Measurements from ENCODE around the gene CDK4.
A peak's percentile ranks its signal among the peaks of the same experiment; 100 is the strongest.
"Not testable (repeated sequence)": the region's sequence is repeated elsewhere in the genome, so short reads cannot be mapped to it uniquely, and the experiment has no call there.

The CDK4 gene

DNA sequence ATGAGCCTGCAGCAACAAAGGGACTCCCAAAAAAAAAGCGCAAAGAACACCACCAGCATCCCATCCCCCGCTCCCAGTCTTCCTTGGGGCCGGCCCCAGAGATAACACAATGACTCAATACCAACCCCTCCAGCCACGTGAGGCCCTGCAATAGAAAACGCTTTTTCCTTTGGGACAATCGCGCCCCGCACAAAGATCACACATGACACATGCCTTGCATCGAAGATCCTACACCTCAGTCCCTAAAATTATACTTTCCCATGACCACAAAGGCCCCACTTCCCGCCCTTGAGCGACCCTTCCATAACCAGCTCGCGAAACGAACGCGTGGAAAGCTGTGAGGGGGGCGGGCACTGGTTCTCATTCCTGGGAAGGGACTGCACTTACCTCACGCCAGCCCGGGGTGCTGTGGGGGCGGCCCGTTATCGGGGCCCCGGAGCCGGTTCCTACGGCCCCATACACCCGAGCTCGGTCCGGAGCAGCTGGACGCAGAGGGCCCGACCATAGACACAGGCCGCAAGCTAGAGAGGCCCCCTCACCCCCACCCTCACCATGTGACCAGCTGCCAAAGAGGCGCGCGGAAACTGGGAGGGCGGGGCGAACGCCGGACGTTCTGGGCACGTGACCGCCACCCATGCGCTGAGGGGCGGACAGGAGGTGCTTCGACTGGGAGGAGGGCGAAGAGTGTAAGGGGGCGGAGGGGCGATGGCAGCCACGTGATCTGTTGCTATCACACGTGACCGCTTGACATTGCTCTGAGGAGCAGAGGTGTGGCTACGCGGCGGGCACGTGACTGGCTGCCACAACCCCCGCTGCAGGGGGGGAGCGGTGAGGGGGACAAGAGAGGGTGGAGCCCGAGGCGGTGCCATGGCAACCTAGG lies at the start of gene CDK4:
CDK4 (minus strand) TSS at position 523 of the 880 bp plus-strand sequence. CDS start 593 bp downstream, outside the sequence.
- peak; percentile 98 to 99 for DNase-seq

GRCh38 chr12:57800965-57801364 lies 48.9 kb upstream of the CDK4 start:
- DNase-seq, result no peak

GRCh38 chr12:57797933-57798332 lies 45.8 kb upstream of the CDK4 start:
- no peak for DNase-seq

- no peak for DNase-seq
Measured at GRCh38 chr12:57796996-57797395, 44.9 kb upstream of the CDK4 start.

DNA sequence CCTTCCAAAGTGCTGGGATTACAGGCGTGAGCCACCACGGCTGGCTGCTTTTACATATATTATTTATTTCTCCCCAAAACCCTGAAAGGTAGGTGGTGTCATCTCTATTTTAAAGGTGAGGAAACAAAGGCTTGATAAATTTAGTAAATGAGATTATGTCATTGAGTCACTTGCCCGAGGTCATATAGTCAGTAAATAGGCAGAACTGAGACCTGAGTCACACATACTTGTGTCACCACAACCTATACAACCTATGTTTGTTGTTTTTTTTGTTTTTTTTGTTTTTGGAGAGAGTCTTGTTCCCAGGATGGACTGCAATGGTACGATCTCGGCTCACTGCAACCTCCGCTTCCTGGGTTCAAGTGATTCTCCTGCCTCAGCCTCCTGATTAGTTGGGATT lies 43.2 kb upstream of the CDK4 start:
- DNase-seq, result no peak

- DNase-seq, result no peak
Measured at GRCh38 chr12:57793920-57794319, 41.8 kb upstream of the CDK4 start.

- no peak for DNase-seq
Measured at GRCh38 chr12:57783861-57784260, 31.8 kb upstream of the CDK4 start.

GRCh38 chr12:57783466-57783801 lies 31.3 kb upstream of the CDK4 start:
- DNase-seq, result no peak

DNA sequence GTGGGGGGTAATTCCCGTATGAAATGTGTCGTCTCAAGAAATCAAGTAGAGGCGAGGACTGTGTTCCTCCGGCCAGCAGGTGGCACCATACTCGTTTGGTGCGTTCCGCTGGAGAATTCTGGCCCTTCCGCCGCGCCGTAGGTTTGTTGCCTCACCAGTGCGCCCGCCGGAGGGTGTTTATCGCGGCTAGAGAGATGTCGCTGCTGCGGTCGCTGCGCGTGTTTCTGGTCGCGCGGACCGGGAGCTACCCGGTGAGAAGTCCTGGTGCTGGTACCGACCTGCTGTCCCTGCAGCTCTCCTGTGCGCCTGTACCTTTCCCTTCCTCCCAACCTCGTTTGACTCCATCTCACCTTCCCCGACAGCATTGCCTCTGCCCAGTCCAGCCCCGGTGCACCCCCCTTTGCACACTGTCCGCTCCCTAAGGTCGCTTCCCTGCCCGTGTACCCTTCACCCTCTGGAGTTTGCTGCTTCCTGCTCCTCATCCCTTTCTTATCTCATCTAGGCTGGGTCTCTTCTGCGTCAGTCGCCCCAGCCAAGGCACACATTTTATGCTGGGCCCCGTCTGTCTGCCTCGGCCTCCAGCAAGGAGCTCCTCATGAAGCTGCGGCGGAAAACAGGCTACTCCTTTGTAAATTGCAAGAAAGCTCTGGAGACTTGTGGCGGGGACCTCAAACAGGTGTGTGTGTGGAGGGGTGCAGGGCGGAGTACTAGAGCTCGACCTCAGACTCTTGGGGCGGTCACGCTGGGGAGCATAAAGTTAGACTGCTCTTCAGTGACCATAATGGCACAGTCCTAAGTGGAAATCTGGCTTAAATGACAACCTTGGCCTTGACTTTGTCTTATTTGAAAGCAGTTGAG lies 30.7 kb upstream of the CDK4 start, which contains the start of gene TSFM:
TSFM (plus strand) TSS at position 180 of the 858 bp plus-strand sequence; CDS start at position 195, 15 bp downstream.
- DNase-seq, result peak; percentile 98 to 99

- no peak for DNase-seq
Measured at GRCh38 chr12:57782243-57782607, 30.1 kb upstream of the CDK4 start.

DNA sequence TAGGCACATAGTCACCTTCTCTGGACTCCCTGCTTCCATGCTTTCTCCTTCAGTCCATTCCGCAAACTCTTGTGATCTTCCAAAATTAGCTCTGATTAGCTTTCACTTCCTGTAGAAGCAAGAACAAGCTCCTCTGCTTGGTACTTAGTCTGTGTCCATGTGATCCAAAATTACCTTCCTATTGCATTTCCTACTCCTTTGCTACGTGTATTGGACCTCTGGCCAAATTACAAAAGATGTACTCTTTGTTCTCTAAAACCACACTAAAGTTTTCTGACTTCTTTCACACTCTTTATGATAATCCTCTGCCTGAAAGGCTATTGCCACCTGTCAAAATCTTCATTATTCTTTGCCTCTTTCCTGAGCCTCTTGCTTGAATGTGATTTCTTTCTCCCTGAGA lies 29.7 kb upstream of the CDK4 start:
- no peak for DNase-seq

DNA sequence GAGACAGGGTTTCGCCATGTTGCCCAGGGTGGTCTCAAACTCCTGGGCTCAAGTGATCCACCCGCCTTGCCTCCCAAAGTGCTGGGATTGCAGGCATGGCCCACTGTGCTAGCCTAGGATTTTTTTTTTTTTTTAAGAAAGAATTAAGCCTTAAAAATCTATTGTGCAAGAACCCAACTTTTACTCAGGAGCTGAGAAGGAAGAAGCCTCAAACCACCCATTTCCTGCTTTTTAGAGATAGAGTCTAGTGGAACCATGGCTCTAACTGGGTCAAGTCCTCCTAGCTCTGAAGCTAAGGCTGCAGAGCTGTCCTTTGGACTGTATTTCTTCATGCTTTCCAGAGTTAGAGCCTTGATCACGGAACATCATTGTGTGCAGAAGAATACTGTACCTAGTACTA lies 29.1 kb upstream of the CDK4 start:
- no peak for DNase-seq

DNA sequence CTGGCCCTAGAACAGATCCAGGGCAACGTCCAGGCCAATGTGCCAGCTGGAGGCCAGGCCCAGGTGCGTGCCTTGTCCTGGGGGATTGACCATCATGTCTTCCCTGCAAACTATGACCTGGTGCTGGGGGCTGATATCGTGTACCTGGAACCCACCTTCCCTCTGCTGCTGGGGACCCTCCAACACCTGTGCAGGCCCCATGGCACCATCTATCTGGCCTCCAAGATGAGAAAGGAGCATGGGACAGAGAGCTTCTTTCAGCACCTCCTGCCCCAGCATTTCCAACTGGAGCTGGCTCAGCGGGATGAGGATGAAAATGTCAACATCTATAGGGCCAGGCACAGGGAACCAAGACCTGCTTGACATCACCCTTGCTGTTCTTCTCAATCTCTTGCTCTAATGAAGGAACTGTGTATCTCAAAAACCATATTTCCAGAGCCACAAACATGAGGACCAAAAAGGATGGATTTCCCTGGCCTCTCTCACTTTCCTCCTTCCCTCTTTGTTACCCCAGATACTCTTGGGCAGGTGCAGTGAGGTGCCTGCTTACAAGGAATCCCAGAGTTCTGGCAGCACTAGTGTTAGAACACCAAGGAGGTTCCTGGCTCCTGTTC lies 28.3 kb upstream of the CDK4 start:
- DNase-seq, result no peak

DNA sequence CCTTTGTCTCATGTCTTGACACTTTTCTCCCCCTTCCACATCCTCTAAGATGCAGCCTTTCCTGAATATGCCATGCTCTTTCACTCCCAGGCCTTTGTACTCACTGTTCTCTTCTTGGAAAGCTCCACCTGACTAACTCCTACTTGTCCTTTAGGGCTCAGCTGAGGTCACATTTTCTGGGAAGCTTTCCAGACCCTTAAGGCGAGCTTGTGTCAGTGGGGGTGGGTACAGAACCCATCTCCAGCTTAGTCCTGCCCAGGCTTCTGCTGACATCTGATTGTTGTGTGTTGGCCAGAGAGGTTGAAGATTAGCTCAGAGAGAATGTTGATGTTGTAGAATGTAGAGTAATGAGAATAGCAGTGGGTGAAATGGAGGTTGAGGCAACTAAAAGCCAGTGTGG lies 27.6 kb upstream of the CDK4 start:
- DNase-seq, result no peak

GRCh38 chr12:57777911-57778310 lies 25.8 kb upstream of the CDK4 start:
- no peak for DNase-seq

DNA sequence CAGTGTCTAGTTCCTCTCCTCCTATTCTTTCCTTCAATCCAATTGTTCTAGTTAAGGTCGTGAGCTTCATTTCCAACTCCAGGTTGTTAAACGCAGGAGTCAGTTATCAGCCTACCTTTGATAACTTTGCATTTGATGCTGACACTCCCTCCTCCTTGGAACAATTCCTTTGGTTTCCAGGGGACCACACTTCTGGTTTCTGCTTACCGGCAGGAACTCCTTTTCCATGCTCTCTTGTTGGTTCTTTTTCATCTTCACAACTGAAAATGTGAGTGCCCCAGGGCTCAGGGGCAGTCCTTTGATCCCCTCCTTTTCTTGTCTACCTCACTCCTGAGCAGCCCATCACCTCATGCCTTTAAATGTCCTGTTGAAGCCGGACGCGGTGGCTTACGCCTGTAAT lies 25.3 kb upstream of the CDK4 start:
- no peak for DNase-seq

- DNase-seq, result no peak
Measured at GRCh38 chr12:57776247-57776587, 24.1 kb upstream of the CDK4 start.

- no peak for DNase-seq
Measured at GRCh38 chr12:57775563-57776246, 23.6 kb upstream of the CDK4 start.

DNA sequence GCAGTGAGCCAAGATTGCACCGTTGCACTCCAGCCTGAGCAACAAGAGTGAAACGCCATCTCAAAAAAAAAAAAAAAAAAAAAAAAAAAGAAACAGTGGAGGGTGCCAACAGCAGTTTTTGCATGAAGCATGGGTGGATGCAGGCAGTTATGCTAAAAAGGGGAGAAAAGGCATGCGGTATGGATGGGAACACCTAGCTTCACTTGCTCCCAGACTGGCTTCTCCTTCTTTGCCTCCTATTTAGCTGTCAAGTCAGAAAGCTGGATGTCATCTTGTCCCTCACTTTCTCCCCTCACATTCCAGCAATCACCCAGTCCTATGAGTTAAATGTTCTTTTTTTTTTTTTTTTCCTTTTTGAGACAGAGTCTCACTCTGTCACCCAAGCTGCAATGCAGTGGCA lies 22.9 kb upstream of the CDK4 start:
- DNase-seq, result no peak

GRCh38 chr12:57774634-57775033 lies 22.5 kb upstream of the CDK4 start:
- DNase-seq, result not testable (repeated sequence)

GRCh38 chr12:57772429-57773322 lies 20.6 kb upstream of the CDK4 start, which contains the start of gene EEF1AKMT3:
Gene EEF1AKMT3, plus strand, starts transcription at chr12:57772614. Its CDS starts 111 bp downstream, at chr12:57772725.
- DNase-seq, result peak; percentile 61 to 71

Measured in activated CD4-positive, alpha-beta T cell treated with anti-CD3 and anti-CD28 coated beads, Interleukin-2, amount 50 U/mL, for 48 hours (primary cell).